Body of pancreas (tissue), 4 donors: ENCODE results near the gene GART. TPM values are rescaled to one million over a fixed set of nuclear protein-coding genes. Genes with fewer than 3 reads are reported as not detected.
A peak's percentile ranks its signal among the peaks of the same experiment; 100 is the strongest.

Source experiments
- ATAC-seq: fragments of 150-250 bp; one replicate; pipeline ENCODE4 v1.9.1; 2016
- DNase-seq, 4 donors: peaks; one replicate each; pipeline ENCODE4 v3.0.0-alpha.2; 2019
- H3K27ac ChIP-seq, 4 donors: fragments of 200-600 bp; sonication (generic); 1 replicate in 3 of 4; 2 replicates in 1 of 4; pipeline versions ENCODE4 v1.5.1 to v1.6.1; 2016 to 2019; ENCODE audit warnings: mild to moderate bottlenecking in 1 of 4, mixed read lengths in 1 of 4, moderate library complexity in 1 of 4
- H3K27me3 ChIP-seq, 2 donors: fragments of 200-600 bp; sonication (generic); one replicate each; pipeline ENCODE4 v1.6.0; 2016; ENCODE audit warnings: mild to moderate bottlenecking in 1 of 2
- H3K36me3 ChIP-seq, 2 donors: fragments of 200-600 bp; sonication (generic); replicated peaks in 1 of 2; 2 replicates each; pipeline ENCODE4 v1.5.1; 2016; ENCODE audit warnings: low read depth in 2 of 2; ENCODE audit not compliant: insufficient read depth in 1 of 2
- H3K4me1 ChIP-seq: fragments of 200-600 bp; sonication (generic); one replicate; pipeline ENCODE4 v1.6.0; 2016
- H3K4me3 ChIP-seq, 2 donors: fragments of 200-600 bp; sonication (generic); 1 replicate in 1 of 2; 2 replicates in 1 of 2; pipeline ENCODE4 v1.5.1; 2016 to 2019
- H3K9me3 ChIP-seq, 3 donors: fragments of 200-600 bp; sonication (generic); 1 replicate in 2 of 3; 2 replicates in 1 of 3; pipeline ENCODE4 v1.5.1; 2016
- POLR2A ChIP-seq, 3 donors: fragments of 450-650 bp; IDR thresholded peaks; one replicate each; pipeline ENCODE4 v1.6.1; 2016; ENCODE audit warnings: antibody characterized with exemption in 3 of 3, mild to moderate bottlenecking in 2 of 3
- WGBS, 2 donors: methylation state at CpG; one replicate each; pipeline ENCODE4 v1.1.5; 2017; 5-methylcytosine and 5-hydroxymethylcytosine counted together
- intact Hi-C: fragments of 100-400 bp; cut with DNase I; formaldehyde crosslinking; loops from one replicate; pipeline ENCODE4 v1.15.1; 2023
- total RNA-seq, 2 donors: library from RNA; depleted of rRNA; stranded (reverse); fragments of >200 nt; gene quantifications; one replicate each; pipeline ENCODE4 v1.1.0, GENCODE V29; 2016
- TF ChIP-seq, protein P1 (sequence below), 7 experiments: fragments of 450-650 bp in 4 of 7; fragments of 200-600 bp in 3 of 7; sonication (generic) in 3 of 7; IDR thresholded peaks; one replicate each; pipeline ENCODE4 v1.5.1; 2016 to 2019; ENCODE audit warnings: antibody characterized with exemption in 7 of 7

GART gene
- total RNA-seq, 2 donors from 2014 or later, result 36.3 to 62.0 TPM

DNA sequence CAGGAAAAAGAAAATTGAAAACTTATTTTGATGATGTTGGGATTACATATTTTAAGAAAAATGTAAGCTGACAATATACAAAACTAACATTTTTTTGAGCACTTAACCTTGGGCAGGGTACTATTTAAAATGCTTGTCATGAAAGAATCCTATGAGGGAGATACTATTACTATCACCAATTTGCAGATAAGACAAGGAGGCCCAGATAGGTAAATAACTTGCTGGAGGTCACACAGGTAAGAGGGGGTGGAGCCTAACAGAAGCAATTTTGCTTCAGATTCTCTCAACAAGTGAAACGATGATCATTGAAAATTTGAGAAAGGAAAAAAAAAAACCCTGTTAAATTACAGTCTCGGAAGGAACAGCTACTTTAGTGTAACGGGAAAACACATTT lies 1.2 kb downstream of the GART start:
- DNase-seq, result no peak
- intact Hi-C loops, result no loop called here
- no peak for TF ChIP-seq POLR2A (IDR thresholded peaks at IDR 0.05)
- TF ChIP-seq, protein P1, sequence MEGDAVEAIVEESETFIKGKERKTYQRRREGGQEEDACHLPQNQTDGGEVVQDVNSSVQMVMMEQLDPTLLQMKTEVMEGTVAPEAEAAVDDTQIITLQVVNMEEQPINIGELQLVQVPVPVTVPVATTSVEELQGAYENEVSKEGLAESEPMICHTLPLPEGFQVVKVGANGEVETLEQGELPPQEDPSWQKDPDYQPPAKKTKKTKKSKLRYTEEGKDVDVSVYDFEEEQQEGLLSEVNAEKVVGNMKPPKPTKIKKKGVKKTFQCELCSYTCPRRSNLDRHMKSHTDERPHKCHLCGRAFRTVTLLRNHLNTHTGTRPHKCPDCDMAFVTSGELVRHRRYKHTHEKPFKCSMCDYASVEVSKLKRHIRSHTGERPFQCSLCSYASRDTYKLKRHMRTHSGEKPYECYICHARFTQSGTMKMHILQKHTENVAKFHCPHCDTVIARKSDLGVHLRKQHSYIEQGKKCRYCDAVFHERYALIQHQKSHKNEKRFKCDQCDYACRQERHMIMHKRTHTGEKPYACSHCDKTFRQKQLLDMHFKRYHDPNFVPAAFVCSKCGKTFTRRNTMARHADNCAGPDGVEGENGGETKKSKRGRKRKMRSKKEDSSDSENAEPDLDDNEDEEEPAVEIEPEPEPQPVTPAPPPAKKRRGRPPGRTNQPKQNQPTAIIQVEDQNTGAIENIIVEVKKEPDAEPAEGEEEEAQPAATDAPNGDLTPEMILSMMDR (IDR thresholded peaks at IDR 0.05), result no peak
- Histone ChIP-seq H3K36me3 (peaks cover 0 to 7% of the 10 kb centered on the region in 2 donors), H3K27ac (peak overlapping the region in 3 of 4 donors; percentile 93 to 99 (median 98)), H3K27me3 (no peaks in the 10 kb centered on the region), H3K4me3 (no peak overlapping the region), H3K4me1 (peaks cover 27% of the 10 kb centered on the region), H3K9me3 (no peaks in the 10 kb centered on the region)
- ATAC-seq, result no peak
- 29 to 45% methylated on average over 3 of the region's 3 CpGs for WGBS, 2 donors

DNA sequence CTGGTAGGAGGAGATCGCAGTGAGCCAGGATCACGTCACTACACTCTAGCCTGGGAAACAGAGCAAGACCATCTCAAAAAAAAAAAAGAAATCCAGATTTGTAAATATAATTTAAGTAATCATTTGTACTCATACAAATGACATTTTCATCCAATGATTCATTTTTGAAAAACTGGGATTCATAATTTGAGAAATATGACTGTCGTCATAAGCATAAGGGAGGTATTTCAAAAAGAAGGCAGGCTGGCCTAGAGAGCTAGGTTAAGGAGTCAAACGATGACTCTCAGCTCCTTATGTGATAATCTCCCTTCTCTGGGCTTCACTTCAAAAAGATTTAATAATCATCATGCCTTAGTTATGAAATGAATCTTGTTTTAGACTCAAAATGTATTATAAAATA lies 2.3 kb downstream of the GART start:
- H3K36me3 ChIP-seq, result peaks cover 3 to 7% of the 10 kb centered on the region in 2 donors
- intact Hi-C loops, result no loop called here
- H3K27me3 ChIP-seq, result no peaks in the 10 kb centered on the region

DNA sequence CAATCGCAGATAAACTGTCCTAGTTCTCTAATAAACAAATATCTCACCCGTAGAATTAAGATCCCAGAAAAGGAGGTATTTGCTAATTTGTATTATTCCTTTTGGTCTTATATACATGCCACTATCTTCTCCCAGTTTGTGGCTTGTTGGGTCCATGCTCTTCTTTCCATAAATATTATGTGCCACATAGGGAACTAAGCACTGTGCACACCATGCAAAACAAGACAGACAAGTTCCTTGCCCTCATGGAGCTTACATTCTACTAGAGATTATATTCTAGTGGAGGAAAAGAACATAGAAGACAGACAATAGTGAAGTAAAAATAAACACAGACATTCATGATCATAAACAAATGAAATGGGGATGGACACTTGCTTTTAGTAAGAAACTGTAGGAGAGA lies 4.7 kb downstream of the GART start:
- Histone ChIP-seq H3K4me3 (no peak overlapping the region), H3K27ac (no peak overlapping the region), H3K9me3 (no peaks in the 10 kb centered on the region), H3K4me1 (peaks cover 17% of the 10 kb centered on the region), H3K36me3 (peaks cover 8 to 23% of the 10 kb centered on the region in 2 donors), H3K27me3 (no peaks in the 10 kb centered on the region)
- no peak for DNase-seq
- 88 to 97% methylated on average over 2 of the region's 2 CpGs for WGBS, 2 donors
- TF ChIP-seq, protein P1 (IDR thresholded peaks at IDR 0.05), result no peak
- TF ChIP-seq POLR2A (IDR thresholded peaks at IDR 0.05), result no peak
- no peak for ATAC-seq
- intact Hi-C loops, result no loop called here

More for the DNA sequence above, 2.3 kb downstream of the GART start:
- no peak overlapping the region for H3K27ac ChIP-seq
- WGBS, 2 donors, result 77 to 82% methylated on average over 4 of the region's 4 CpGs
- TF ChIP-seq POLR2A (IDR thresholded peaks at IDR 0.05), result no peak
- TF ChIP-seq, protein P1 (IDR thresholded peaks at IDR 0.05), result no peak
- DNase-seq, result no peak
- no peaks in the 10 kb centered on the region for H3K9me3 ChIP-seq
- no peak overlapping the region for H3K4me3 ChIP-seq
- H3K4me1 ChIP-seq, result peaks cover 19% of the 10 kb centered on the region
- ATAC-seq, result no peak

DNA sequence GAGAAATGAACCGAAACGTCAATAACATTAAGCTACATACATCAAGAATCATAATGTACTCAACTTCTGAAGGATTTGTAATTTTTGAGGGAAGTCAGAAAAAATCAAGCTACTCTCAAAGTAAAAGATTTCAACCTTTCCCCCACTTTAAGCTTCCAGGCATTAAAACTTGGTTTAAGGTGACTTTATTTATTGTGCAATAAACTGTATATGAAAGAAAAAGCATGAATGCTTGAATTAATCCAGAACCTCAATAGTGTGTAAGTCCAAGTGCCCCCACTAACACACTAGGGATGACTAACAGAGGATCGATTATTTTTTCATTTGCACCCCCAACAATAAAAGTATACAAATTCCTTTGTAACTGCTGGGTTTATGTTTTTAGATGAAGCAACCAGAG lies 10.9 kb downstream of the GART start:
- H3K36me3 ChIP-seq, result peaks cover 8 to 38% of the 10 kb centered on the region in 2 donors
- DNase-seq, result no peak
- H3K27me3 ChIP-seq, result no peaks in the 10 kb centered on the region
- ATAC-seq, result no peak
- no peak for TF ChIP-seq POLR2A (IDR thresholded peaks at IDR 0.05)
- TF ChIP-seq, protein P1 (IDR thresholded peaks at IDR 0.05), result no peak
- H3K4me3 ChIP-seq, result no peak overlapping the region
- WGBS, 2 donors, result 83 to 85% methylated on average over 3 of the region's 3 CpGs
- intact Hi-C loops, result no loop called here
- no peak overlapping the region for H3K27ac ChIP-seq
- no peaks in the 10 kb centered on the region for H3K9me3 ChIP-seq
- H3K4me1 ChIP-seq, result no peaks in the 10 kb centered on the region

DNA sequence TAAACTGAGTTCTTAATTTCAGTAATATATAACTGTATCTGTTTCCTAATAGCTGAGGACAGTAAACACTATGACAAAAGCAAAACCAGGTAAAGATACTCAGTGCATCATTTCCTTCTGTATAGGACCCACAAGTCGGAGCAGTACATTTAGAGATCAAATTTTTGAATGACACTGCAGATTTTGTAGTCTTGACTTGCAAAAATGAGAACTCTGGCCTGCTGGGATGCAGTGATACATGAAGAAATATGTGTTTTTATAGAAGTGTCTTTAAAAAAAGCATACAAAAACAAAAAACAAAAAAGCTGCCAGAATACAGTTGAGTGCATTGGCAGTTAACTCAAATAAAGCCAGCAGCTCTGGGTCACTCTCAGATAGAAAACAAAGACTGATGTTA lies 19.0 kb downstream of the GART start:
- intact Hi-C loops, result no loop called here
- peaks cover 0 to 16% of the 10 kb centered on the region in 2 donors for H3K36me3 ChIP-seq
- H3K9me3 ChIP-seq, result no peaks in the 10 kb centered on the region
- no peak for DNase-seq
- TF ChIP-seq, protein P1 (IDR thresholded peaks at IDR 0.05), result no peak
- TF ChIP-seq POLR2A (IDR thresholded peaks at IDR 0.05), result no peak
- no peak overlapping the region for H3K27ac ChIP-seq
- H3K4me3 ChIP-seq, result no peak overlapping the region
- WGBS, 2 donors, result 58 to 71% methylated on average over 1 of the region's 1 CpG
- no peaks in the 10 kb centered on the region for H3K4me1 ChIP-seq
- H3K27me3 ChIP-seq, result no peaks in the 10 kb centered on the region
- ATAC-seq, result no peak
